ENCODE results near the gene ICE2. TPM values are rescaled to one million over a fixed set of nuclear protein-coding genes. Genes with fewer than 3 reads are reported as not detected.

ICE2 gene
- total RNA-seq, 1 donor from 2014 or later, result 49.9 TPM

GRCh38 chr15:60458721-60459120 lies 20.2 kb downstream of the ICE2 start:
- Histone ChIP-seq H3K36me3 (peaks cover 21% of the 10 kb centered on the region), H3K9me3 (no peaks in the 10 kb centered on the region), H3K27me3 (no peaks in the 10 kb centered on the region), H3K4me1 (no peaks in the 10 kb centered on the region), H3K27ac (no peak overlapping the region), H3K4me3 (no peak overlapping the region)
- DNase-seq (no peak), ATAC-seq (peak; percentile 66)
- no peak for TF ChIP-seq CTCF (IDR thresholded peaks at IDR 0.05)
- intact Hi-C loops (cut with DNase I), result no loop called here

GRCh38 chr15:60457985-60458384 lies 21.0 kb downstream of the ICE2 start:
- Histone ChIP-seq H3K36me3 (peaks cover 28% of the 10 kb centered on the region), H3K4me3 (no peak overlapping the region), H3K4me1 (no peaks in the 10 kb centered on the region), H3K27ac (no peak overlapping the region), H3K27me3 (no peaks in the 10 kb centered on the region), H3K9me3 (no peaks in the 10 kb centered on the region)
- ATAC-seq (no peak), DNase-seq (no peak)
- intact Hi-C loops (cut with DNase I), result no loop called here
- TF ChIP-seq CTCF (IDR thresholded peaks at IDR 0.05), result no peak

- Histone ChIP-seq H3K4me1 (no peaks in the 10 kb centered on the region), H3K27ac (no peak overlapping the region), H3K27me3 (no peaks in the 10 kb centered on the region), H3K36me3 (peaks cover 35% of the 10 kb centered on the region), H3K9me3 (no peaks in the 10 kb centered on the region), H3K4me3 (no peak overlapping the region)
- no peak for TF ChIP-seq CTCF (IDR thresholded peaks at IDR 0.05)
- ATAC-seq, result no peak
- intact Hi-C loops (cut with DNase I), result no loop called here
- DNase-seq, result no peak
Observed at GRCh38 chr15:60454824-60455223, 24.1 kb downstream of the ICE2 start.

GRCh38 chr15:60448668-60449360 lies 30.1 kb downstream of the ICE2 start:
- H3K27me3 ChIP-seq, result no peaks in the 10 kb centered on the region
- no peak for DNase-seq
- no peak for ATAC-seq
- H3K4me1 ChIP-seq, result no peaks in the 10 kb centered on the region
- intact Hi-C loops (cut with DNase I), result loop anchor here (10.0 kb wide), 1 partner anchor 94 kb away; no protein-coding TSS in a partner anchor
- peaks cover 45% of the 10 kb centered on the region for H3K36me3 ChIP-seq
- no peak for TF ChIP-seq CTCF (IDR thresholded peaks at IDR 0.05)
- no peak overlapping the region for H3K27ac ChIP-seq
- H3K4me3 ChIP-seq, result no peak overlapping the region
- H3K9me3 ChIP-seq, result no peaks in the 10 kb centered on the region

GRCh38 chr15:60444289-60444912 lies 34.5 kb downstream of the ICE2 start:
- no peak for ATAC-seq
- intact Hi-C loops (cut with DNase I), result loop anchor here (10.0 kb wide), 1 partner anchor 90 kb away; no protein-coding TSS in a partner anchor
- peak; percentile 66 for TF ChIP-seq CTCF (IDR thresholded peaks at IDR 0.05)
- DNase-seq, result no peak
- peaks cover 33% of the 10 kb centered on the region for H3K36me3 ChIP-seq
- no peak overlapping the region for H3K4me3 ChIP-seq
- H3K4me1 ChIP-seq, result no peaks in the 10 kb centered on the region
- H3K27me3 ChIP-seq, result no peaks in the 10 kb centered on the region
- H3K27ac ChIP-seq, result no peak overlapping the region
- H3K9me3 ChIP-seq, result no peaks in the 10 kb centered on the region
